GM20431 (cell line): Measurements from ENCODE around the gene STMP1.

Experiments
- in situ Hi-C: fragments of 300-500 bp; cut with MseI, MboI; formaldehyde crosslinking; loops from one replicate; pipeline ENCODE4 v1.15.0; 2020; ENCODE audit warnings: low sequenced_read_pairs; ENCODE audit not compliant: unreplicated experiment

Gene STMP1

GRCh38 chr7:135662373-135663114, at the start of gene STMP1:
TSS of gene STMP1 (plus strand) at chr7:135662514.
- in situ Hi-C loops = no loop called here

- in situ Hi-C loops = no loop called here
Observed at GRCh38 chr7:135616136-135616535, 46.2 kb upstream of the STMP1 start.

- in situ Hi-C loops = no loop called here
Observed at GRCh38 chr7:135617781-135618180, 44.5 kb upstream of the STMP1 start.

- in situ Hi-C loops = no loop called here
Observed at GRCh38 chr7:135618510-135618909, 43.8 kb upstream of the STMP1 start.

- in situ Hi-C loops = no loop called here
Observed at GRCh38 chr7:135620447-135620846, 41.9 kb upstream of the STMP1 start.

GRCh38 chr7:135620980-135621850, 41.1 kb upstream of the STMP1 start:
- in situ Hi-C loops = no loop called here

GRCh38 chr7:135634191-135634878, 28.0 kb upstream of the STMP1 start:
- in situ Hi-C loops = loop anchor here (25.0 kb wide), 1 partner anchor 347 kb away; no protein-coding TSS in a partner anchor

- in situ Hi-C loops = loop anchor here (25.0 kb wide), 1 partner anchor 352 kb away; no protein-coding TSS in a partner anchor
Observed at GRCh38 chr7:135639690-135640089, 22.6 kb upstream of the STMP1 start.

GRCh38 chr7:135644154-135644553, 18.2 kb upstream of the STMP1 start:
- in situ Hi-C loops = loop anchor here (25.0 kb wide), 1 partner anchor 357 kb away; no protein-coding TSS in a partner anchor

- in situ Hi-C loops = loop anchor here (25.0 kb wide), 1 partner anchor 357 kb away; no protein-coding TSS in a partner anchor
Observed at GRCh38 chr7:135644729-135645128, 17.6 kb upstream of the STMP1 start.

- in situ Hi-C loops = loop anchor here (25.0 kb wide), 1 partner anchor 358 kb away; no protein-coding TSS in a partner anchor
Observed at GRCh38 chr7:135645296-135645904, 16.9 kb upstream of the STMP1 start.

- in situ Hi-C loops = loop anchor here (25.0 kb wide), 1 partner anchor 360 kb away; no protein-coding TSS in a partner anchor
Observed at GRCh38 chr7:135647755-135648154, 14.6 kb upstream of the STMP1 start.

GRCh38 chr7:135648235-135648634, 14.1 kb upstream of the STMP1 start:
- in situ Hi-C loops = loop anchor here (25.0 kb wide), 1 partner anchor 361 kb away; no protein-coding TSS in a partner anchor

- in situ Hi-C loops = no loop called here
Observed at GRCh38 chr7:135650831-135651573, 11.3 kb upstream of the STMP1 start.

- in situ Hi-C loops = no loop called here
Observed at GRCh38 chr7:135653340-135654080, 8.8 kb upstream of the STMP1 start.

GRCh38 chr7:135658564-135658963, 3.8 kb upstream of the STMP1 start:
- in situ Hi-C loops = no loop called here

- in situ Hi-C loops = no loop called here
Observed at GRCh38 chr7:135659159-135659846, 3.0 kb upstream of the STMP1 start.
